Thyroid gland (tissue), 4 donors: ENCODE measurements around the gene DAPK1.

Experiments
- POLR2A ChIP-seq, 2 donors: fragments of 450-650 bp; IDR thresholded peaks; one replicate each; pipeline ENCODE4 v1.6.1; 2017; ENCODE audit warnings: antibody characterized with exemption in 2 of 2, mild to moderate bottlenecking in 2 of 2, moderate library complexity in 1 of 2
- TF ChIP-seq, protein P1 (sequence below), 6 experiments: fragments of 200-600 bp in 3 of 6; fragments of 450-650 bp in 3 of 6; sonication (generic) in 3 of 6; IDR thresholded peaks; one replicate each; pipeline ENCODE4 v1.5.1; 2016 to 2019; ENCODE audit warnings: antibody characterized with exemption in 6 of 6, mild to moderate bottlenecking in 2 of 6, inconsistent platforms in 1 of 6, moderate library complexity in 1 of 6

DNA sequence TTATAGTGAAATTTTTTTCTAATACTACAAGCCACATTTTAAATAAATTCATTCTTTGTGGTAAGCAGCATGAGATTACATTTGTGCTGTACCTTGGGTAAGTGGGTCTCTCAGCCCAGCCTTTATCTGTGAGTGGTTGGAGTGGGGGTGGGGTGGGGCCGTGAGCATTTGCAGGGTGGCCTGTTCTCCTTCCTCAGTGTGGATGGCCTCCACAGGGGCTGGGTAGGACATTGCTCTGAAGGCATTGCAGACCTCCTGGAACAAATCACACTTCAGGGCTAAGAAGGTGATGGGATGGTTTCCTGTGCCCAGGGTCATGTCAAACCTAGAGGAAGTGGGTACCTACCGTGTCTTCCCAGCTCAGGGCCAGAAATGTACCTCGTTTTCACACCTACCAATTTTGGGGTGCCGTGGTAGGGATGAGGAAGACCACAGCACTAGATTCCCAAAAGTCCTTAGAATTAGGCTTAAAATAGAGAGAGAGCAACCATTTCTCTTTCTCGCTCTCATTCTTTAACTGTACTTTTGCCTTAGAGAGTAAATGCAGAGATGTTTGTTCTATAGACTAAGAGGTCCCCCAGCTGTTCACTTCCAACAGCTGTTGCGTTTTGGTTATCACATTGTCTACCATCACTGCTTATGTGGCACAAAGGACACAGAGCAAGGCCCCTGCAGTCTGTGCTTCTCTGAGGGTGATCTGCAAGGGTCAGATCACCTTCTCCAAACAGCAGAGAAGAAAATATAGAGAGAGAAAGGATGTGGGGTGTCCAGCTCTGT lies 144.9 kb downstream of the DAPK1 start:
- TF ChIP-seq, protein P1, sequence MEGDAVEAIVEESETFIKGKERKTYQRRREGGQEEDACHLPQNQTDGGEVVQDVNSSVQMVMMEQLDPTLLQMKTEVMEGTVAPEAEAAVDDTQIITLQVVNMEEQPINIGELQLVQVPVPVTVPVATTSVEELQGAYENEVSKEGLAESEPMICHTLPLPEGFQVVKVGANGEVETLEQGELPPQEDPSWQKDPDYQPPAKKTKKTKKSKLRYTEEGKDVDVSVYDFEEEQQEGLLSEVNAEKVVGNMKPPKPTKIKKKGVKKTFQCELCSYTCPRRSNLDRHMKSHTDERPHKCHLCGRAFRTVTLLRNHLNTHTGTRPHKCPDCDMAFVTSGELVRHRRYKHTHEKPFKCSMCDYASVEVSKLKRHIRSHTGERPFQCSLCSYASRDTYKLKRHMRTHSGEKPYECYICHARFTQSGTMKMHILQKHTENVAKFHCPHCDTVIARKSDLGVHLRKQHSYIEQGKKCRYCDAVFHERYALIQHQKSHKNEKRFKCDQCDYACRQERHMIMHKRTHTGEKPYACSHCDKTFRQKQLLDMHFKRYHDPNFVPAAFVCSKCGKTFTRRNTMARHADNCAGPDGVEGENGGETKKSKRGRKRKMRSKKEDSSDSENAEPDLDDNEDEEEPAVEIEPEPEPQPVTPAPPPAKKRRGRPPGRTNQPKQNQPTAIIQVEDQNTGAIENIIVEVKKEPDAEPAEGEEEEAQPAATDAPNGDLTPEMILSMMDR (IDR thresholded peaks at IDR 0.05): no peak
- TF ChIP-seq POLR2A (IDR thresholded peaks at IDR 0.05): no peak
